Measurements from ENCODE around the gene SRRM2.

SRRM2 gene

DNA sequence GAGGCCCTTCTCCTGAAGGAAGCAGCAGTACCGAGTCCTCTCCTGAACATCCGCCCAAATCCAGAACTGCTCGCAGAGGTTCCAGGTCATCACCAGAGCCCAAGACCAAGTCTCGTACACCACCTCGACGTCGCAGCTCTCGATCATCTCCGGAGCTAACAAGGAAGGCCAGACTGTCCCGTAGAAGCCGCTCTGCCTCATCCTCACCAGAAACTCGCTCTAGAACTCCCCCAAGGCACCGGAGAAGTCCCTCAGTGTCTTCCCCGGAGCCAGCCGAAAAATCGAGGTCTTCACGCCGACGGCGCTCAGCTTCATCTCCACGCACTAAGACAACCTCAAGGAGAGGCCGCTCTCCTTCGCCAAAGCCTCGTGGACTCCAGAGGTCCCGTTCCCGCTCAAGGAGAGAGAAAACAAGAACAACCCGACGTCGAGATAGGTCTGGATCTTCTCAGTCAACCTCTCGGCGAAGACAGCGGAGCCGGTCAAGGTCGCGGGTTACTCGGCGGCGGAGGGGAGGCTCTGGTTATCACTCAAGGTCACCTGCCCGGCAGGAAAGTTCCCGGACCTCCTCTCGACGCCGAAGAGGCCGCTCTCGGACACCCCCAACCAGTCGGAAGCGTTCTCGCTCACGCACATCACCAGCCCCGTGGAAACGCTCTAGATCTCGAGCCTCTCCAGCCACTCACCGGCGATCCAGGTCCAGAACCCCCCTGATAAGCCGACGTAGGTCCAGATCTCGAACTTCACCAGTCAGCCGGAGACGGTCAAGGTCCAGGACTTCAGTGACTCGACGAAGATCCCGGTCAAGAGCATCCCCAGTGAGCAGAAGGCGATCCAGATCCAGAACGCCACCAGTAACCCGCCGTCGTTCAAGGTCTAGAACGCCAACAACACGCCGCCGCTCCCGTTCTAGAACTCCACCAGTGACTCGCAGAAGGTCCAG lies 13.3 kb downstream of the SRRM2 start:
- DNase-seq: no peak

DNA sequence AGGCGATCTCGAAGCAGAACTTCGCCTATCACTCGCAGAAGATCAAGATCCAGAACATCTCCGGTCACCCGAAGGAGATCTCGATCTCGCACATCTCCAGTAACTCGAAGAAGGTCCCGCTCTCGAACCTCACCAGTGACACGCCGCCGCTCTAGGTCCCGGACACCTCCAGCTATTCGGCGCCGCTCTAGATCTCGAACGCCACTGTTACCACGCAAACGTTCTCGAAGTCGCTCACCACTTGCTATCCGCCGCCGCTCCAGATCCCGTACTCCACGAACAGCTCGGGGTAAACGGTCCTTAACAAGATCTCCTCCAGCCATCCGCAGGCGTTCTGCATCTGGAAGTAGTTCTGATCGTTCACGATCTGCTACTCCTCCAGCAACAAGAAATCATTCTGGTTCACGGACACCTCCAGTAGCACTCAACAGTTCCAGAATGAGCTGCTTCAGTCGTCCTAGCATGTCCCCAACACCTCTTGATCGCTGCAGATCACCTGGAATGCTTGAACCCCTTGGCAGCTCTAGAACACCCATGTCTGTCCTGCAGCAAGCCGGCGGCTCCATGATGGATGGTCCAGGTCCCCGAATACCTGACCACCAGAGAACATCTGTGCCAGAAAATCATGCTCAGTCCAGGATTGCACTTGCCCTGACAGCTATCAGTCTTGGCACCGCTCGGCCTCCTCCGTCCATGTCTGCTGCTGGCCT lies 14.1 kb downstream of the SRRM2 start:
- no peak for DNase-seq

DNA sequence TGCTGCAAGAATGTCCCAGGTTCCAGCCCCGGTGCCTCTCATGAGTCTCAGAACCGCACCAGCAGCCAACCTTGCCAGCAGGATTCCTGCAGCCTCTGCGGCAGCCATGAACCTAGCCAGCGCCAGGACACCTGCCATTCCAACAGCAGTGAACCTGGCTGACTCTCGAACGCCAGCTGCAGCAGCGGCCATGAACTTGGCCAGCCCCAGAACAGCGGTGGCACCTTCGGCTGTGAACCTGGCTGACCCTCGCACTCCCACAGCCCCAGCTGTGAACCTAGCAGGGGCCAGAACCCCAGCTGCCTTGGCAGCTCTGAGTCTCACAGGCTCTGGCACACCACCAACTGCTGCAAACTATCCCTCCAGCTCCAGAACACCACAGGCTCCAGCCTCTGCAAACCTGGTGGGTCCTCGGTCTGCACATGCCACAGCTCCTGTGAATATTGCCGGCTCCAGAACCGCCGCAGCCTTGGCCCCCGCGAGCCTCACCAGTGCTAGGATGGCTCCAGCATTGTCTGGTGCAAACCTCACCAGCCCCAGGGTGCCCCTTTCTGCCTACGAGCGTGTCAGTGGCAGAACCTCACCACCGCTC lies 14.8 kb downstream of the SRRM2 start:
- DNase-seq: no peak

DNA sequence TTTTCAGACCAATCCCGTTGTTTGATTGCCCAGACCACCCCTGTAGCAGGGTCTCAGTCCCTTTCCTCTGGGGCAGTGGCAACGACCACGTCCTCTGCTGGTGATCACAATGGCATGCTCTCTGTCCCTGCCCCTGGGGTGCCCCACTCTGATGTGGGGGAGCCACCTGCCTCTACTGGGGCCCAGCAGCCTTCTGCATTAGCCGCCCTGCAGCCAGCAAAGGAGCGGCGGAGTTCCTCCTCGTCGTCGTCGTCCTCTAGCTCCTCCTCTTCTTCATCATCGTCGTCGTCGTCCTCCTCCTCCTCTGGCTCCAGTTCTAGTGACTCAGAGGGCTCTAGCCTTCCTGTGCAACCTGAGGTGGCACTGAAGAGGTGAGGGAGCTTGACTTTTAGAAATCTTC lies 15.5 kb downstream of the SRRM2 start:
- DNase-seq: no peak

DNA sequence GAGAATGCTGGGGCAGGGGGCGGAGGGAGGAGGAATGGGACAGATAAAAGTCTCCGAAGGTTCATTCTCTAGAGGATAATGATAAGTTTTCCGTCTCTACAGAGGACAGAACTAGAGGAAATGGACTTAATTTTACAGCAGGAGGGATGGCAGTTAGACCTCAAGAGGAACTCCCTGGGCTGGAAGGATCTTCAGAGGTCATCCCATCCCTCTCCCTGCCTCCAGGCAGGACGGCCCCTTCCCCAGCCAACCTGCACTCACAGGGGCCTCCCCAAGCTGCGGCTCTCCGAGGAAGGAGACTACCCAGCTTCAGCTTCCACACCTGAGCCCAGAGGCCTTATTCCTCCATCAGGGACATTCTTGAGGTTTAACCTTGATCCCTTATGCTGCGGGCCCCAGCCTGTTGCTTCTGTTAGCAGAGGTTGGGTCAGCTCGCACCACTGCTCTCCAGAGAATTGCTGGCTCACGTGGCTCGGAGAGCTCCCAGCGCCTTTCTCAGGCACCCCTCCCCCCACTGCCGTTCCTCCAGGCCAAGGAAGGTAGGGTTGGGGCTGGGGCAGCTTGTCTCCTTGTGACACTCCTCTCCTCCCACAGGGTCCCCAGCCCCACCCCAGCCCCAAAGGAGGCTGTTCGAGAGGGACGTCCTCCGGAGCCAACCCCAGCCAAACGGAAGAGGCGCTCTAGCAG lies 16.1 kb downstream of the SRRM2 start:
- no peak for DNase-seq

DNA sequence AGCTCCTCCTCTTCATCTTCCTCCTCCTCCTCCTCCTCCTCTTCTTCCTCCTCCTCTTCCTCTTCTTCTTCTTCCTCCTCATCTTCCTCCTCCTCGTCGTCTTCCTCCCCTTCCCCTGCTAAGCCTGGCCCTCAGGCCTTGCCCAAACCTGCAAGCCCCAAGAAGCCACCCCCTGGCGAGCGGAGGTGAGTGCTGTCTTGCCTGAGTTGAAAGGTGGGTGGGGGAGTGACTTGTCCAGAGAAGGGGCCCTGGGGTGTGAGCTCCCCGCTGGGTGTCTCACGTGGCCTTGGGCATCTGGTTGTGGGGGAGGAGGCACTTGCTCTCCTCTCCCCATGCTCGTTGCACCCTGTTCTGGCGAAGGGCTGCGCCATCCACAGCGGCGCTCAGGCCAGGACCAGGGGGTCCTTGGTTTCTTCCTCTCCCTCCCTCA lies 16.7 kb downstream of the SRRM2 start:
- DNase-seq: no peak

DNA sequence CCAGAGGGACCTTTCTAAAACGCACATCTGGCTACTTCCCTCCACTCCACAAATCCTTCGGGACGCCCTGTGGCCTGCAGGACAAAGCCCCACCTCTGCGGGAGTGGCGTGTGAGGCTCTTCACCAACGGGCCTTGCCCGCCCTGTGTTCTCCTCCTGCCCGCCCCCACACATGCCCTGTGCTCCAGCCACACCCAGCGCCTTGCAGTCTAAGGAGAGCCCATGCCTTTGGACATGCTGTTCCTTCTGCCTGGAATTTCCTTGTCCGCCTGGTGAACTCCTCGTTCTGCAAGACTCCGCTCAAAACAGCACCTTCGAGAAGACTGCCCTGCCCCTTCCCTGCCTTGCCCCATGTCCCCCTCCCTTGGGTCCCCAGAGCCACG lies 17.2 kb downstream of the SRRM2 start:
- no peak for DNase-seq

DNA sequence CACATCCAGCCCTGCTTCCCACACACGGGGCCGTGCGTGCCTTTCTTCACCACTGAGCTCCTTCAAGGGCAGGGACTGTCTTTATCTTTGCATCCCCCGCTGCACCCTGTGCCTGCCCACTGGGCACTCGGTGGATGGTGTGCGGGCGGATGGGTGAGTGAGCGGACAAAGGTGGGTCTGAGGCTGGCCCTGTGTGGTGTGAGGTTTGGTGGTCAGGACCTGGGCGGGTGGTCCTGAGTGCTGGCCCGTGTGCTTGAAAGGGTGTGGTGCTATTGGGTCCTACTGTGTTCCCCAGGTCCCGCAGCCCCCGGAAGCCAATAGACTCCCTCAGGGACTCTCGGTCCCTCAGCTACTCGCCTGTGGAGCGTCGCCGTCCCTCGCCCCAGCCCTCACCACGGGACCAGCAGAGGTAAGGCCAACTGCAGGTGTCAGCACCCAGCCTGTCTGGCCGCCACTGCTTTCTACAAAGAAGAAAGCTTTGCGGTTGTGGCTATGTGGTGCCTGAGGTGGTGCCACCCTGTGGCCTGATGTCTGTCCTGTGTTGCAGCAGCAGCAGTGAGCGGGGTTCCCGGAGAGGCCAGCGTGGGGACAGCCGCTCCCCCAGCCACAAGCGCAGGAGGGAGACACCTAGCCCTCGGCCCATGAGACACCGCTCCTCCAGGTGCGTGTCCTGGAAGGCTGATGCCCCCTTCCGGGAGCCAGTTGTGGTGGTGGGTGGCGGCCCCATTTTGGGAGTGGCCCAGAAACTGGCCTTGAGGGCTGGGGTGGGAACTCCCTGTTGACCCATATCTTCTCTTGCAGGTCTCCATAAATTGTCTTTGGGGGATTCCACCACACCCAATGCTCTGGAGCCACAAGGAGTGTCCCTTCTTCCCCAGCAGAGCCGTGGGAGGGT lies 17.9 kb downstream of the SRRM2 start:
- DNase-seq: no peak

DNA sequence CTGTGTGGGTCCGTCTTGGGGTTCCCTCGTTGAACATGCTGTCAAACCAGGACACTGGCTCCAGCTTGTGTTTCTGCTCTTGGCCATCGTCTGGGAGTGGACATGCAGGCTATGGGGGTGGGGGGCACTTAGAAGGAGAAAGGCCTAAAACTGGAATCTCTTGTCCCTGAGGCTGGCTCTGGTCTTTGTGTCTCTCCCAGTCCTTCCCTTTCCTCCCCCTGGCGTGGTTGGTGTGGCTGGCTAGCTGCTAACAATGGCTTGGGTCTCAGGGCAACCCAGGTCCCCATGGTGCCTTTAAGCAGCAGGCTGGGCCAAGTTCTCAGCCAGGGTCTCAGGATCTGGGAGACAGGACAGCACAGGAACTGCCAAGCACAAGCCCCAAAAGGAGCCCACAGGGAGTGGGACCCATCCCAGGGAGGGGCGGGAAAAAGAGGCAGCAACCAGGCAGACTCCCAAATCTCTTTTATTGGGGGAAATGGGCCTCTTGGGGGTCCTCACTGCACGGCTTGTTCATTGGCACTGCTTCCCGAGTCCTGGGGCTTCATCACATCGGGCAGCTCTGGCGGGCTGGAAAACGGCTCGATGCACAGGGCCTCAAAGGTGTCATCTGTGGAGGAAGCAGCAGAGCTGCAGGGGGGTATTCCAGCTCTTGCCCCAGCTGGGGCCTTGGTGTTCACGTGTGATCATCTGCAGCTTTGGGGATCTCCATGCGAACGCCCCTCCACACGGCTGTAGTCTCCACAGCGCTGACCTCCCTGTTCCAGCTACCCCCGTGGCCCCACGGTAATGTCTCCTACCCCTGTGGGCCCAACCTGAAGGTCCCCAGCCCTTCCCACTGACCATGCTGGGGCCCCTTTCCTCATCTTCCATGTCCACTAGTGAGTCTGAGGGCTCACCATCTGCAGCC lies 19.3 kb downstream of the SRRM2 start:
- no peak for DNase-seq

DNA sequence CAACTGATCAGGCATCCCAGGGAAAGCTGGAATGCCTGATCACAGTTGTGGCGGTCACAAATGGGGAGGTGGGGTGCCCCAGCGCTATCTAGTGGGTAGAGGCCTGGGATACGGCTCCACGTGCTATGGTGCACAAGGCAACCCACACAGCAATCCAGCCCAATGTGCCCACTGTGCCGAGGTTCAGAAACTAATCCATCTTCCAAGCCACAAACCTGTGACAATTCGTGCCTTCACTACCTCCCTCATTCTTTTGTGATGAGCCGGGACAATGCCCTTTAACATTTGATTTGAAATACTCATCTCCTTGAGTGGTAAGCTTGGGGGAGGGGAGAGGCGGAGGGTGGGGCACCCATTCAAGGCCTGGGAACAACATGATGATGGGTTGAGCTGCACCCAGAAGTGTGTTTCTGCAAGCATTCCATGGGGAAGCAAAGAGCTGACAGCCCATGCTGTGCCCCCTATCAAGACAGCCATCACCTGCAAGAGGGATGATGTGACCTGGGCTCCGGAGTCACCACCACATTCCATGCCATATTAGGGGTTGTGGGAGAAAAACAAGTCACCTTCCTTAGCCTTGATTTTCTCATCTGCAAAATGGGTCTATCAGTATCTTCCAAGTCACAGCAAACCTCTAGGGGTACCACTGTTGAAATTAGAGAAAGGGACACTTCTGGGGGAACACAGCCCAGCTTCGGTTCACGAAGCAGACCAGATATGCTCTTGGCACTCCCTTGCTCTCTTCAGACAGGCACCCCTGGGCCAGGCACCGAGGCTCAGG lies 20.9 kb downstream of the SRRM2 start:
- DNase-seq: no peak

DNA sequence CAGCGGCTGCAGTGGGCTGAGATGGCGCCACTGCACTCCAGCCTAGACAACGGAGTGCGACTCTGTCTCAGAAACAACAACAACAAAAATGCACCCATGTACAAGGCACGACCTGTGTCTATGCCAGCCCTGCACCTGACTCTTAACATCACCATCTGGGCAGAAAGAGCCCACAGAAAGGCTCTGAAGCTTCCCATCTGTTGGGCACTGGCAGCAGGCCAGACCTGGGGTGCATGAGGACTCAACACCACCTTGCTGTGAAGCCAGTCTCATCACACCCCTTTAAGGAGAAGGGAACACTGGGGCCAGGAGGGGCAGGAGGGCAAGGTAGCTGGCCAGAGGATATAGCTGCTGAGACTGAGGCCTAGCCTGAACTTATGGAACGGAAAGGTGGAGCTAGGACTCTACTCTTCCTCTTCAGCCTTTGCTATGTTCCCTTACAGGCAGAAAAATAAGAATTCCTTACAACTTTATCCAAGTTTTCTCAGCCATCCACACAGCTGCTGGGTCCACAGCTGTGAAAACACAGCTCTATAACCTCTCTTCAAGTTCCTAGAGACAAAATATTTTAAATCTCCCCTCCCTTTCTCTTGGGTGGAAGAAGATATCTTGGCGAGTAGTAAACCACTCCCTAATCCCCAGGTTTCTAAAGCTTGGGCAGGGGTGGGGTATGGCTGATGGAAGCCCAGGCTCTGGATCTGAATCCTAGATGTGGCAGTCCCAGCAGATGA lies 21.9 kb downstream of the SRRM2 start:
- no peak for DNase-seq

DNA sequence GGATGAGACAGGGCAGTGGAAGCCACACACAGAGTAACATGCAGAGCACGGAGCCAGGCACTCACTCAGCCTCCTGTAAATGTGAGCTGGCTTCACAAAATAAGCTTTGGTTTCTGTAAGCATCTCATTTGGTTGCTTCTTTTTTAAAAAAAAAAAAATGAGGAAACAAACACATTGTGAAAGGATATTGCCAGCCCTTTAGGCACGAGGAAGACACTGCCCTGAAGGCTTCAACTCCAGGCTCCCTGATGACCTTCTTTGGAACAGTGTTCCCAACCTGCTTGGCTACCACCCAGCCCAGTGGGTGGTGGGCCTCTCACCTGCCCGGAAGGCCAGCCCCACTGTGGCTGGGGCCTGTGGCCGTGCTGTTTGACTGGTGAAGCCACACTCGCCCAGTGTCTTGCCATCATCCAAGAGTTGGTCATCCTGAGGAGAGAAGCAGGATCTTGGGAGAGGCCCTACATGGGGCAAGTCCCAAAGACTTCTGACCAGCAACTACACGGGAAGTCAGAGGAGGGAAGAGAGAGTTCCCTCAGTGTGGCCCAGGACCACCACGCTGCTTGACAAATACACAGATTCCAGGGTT lies 22.8 kb downstream of the SRRM2 start:
- no peak for DNase-seq

DNA sequence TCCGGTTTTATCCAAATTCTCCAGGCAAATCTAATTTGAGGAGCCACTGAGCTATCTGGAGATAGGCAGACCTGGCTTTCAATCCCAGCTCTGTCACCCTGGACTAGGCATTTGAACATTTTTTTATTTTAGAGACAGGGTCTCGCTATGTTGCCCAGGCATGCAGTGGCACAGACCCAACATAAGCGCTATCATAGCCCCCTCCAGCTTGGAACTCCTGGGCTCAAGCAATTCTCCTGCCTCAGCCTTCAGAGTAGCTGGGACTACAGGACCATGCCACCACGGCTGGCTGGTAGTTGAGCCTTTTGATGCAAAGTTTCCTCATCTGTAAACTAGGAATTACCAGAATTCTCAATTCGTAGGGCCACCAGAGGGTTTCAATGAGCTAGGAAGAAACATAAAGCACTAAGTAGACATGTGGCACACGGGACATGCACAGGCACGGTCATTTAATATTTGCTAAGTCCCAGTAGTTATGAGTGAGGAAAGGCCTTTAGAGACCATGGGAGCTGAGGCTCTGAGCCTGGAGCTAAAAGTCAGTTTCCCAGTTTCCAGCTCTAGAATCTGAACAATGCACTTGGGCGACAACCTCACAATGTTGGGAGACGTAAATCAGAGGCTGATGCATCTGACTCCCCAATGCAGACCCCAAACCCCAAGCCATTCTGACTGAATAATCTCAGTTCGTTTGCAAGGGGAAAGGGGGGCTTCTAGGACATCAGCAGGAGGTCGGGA lies 23.5 kb downstream of the SRRM2 start:
- DNase-seq: no peak

DNA sequence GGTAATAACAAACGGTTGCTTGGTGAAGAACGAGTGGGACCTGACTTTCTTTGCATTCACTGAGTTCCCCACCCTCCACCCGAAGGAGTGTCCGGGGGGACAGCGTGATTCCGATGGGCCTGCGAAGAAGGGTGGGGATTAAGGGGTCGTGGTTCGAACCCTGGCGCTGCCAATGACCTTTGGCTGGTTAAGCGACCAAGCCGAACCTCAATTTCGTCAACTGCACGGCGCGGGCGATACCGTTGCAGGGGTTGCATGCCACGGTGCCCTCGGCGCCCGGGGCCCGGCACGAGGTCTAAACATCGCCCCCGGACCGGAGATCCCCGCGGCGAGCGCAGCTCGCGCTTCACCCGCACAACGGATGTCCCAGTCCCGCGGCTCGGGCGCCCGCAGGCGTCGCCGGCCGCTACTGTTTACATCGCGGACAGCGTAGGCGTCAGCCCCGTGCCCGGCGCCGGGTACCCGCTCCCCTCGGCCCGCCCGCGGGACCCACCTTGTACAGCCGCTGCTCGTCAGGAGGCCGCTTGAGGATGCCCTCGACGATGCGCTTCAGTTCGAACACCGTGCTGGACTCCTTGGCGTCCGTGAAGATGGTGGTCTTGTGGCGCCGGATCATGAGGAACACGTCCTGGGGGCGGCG lies 24.2 kb downstream of the SRRM2 start:
- peak in 1 of 2 donors; percentile 24 for DNase-seq

DNA sequence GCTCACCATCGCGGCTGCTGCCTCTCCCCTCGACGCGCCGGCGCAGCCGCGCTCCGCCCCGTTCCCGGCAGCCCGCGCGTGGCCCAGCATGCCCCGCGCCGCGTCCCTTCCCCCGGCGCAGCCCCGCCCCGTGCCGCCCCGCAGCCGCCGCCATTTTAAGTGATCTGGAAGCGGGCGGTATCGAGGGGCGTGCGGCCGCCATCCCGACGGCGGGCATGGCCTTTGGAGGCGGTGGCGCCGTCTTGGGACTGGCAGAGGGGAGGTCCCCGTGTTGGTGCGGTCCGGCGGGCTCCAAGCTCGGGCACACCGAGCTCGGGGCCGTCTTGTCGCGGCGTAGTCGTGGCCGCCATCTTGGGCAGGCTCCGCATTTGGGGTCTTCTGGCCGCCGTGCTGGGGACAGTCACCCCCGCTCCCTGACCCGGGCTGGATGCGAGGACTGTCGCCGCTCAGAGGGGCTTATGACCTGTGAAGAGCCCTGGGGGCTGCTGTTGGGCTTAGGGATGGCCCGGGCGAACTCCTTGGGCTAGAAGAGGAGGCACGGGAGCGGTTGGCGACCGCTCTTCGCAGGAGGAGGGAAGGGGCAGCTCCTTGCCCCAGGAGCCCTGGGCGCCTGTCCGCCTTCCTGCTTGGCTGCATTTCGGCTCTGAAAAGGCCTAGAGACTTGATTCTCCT lies 24.9 kb downstream of the SRRM2 start, which contains the start of gene ELOB:
TSS of gene ELOB (minus strand) at position 50 of the 672 bp plus-strand sequence. CDS start at position 9, 41 bp downstream.
- peak; percentile 87 to 88 for DNase-seq

DNA sequence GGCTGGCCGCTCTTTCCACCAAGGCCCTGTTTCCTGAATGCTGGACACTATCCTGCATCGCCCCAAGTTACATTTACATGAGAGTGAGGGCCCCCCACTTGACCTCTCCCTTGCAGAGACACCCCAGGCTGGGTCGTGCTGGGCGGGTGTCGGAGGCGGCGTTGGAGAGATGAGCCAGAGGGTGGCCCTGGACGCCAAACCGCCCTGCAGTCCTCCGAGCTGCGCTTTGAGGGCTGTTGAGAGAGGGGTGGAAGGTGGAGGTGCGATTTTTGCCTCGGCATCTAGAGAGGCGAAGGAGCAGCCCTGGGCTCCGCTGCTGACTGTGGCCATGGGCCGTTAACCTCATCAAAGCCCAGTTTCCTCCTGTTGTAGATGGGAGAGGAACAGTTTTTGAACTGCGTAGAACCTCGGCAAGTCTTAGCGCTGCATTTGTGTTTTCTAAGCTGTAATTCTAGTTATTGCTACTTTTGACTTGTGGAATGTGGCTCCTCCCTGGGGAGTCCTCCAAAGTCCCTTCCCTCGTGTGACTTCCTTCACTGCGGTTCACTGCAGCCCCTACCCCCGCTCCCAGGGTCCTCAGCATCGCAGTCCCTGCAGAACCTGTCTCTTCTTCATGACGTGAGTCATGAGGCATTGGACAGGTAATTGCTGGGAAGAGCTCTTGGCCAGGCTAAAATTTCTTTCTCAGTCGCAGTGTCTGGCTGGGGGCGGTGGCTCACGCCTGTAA lies 25.6 kb downstream of the SRRM2 start:
- DNase-seq: no peak
